Activated CD4-positive, alpha-beta T cell treated with anti-CD3 and anti-CD28 coated beads, Interleukin-2, amount 50 U/mL, for 16 hours (primary cell): Measurements from ENCODE around the gene USP3.
"Not testable (repeated sequence)": the region's sequence is repeated elsewhere in the genome, so short reads cannot be mapped to it uniquely, and the experiment has no call there.

Experiments
- DNase-seq: peaks from one replicate; pipeline ENCODE4 v3.0.0-alpha.2; 2020

The USP3 gene

DNA sequence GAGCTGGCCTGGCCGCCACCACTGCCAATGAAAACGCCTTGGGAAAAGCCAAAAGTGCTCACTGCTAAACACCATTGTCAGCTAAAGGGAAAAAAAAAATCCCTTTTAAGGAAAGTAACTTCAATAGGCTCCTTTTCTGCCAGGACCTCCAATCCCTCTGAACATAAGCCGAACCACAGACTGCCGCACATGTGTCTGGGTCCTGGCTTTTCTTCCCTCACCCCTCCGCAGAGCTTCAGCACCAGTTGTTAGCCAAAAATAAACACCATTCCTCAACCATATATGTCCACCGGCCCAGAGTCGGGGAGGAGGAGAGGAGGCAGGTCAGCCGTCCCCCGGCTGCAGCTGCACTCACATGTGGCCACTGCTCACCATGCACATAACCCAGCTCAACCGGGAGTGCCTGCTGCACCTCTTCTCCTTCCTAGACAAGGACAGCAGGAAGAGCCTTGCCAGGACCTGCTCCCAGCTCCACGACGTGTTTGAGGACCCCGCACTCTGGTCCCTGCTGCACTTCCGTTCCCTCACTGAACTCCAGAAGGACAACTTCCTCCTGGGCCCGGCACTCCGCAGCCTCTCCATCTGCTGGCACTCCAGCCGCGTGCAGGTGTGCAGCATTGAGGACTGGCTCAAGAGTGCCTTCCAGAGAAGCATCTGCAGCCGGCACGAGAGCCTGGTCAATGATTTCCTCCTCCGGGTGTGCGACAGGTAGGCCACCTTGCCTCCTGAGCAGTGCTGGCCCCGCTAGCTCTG, 92.8 kb downstream of the USP3 start, which contains the start of gene FBXL22:
TSS of gene FBXL22 (plus strand) at position 350 of the 753 bp plus-strand sequence. CDS start at position 356, 6 bp downstream.
- DNase-seq = no peak

DNA sequence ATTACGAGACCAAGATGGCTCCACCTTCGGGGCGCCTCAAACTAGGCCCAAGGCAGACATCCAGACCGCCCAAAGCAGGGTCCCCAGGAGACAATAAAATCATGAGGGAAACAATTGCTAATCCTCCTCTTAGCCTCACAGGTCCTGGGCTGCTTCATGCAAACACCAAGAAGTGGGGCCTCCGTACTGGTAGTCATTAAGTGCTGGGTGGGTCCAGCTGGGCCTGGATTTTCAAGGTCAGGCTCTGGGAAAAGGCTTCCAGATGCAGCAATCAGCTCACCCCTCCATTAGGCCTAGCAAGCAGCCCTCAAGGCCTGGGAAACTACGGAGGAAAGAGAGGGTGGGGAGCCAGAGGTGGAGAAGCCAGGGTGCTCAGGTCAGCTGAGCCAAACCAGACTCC, 93.4 kb downstream of the USP3 start:
- DNase-seq = no peak

DNA sequence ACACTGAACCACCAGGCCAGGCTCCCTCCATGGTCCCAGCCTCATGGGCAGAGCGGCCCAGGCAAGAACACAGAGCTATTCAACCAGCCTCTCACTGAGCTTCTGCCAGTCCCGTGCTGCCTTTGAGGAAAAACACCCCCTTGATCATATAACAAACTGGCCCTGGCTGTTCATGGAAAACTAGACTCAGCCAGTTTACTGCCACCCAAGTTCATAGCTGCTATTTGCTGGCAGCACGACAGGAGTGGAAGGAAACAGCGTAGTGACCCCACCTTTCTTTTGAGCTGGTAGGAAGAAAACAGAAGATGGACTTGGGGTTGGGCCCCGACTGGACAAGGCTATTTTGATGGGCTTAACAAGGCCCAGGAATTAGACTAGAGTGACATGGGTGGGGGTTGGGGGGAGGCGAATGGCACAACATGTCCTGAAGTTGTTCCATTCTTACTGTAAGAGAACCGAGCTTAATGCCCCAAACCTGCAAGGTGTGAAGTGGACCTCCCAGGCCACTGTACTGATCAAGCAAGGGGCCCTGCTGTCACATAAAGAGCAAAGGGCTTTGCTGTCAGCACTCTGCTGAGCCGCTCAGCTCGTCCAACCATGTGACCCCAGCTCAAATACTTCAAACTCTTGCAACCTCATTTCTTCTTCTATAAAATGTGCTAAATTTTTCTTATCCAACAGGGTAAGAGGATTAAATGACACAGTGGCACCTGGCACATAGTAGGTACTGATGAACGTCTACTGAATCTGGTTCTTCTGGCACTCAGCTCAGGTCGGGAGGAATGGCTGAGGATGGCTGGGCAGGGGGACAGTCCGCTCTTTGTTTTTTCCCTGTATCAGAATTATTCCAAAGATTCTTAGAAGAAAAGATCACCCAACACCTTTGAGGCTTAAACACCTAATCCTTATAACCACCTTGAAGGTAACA, 94.3 kb downstream of the USP3 start:
- DNase-seq = no peak

DNA sequence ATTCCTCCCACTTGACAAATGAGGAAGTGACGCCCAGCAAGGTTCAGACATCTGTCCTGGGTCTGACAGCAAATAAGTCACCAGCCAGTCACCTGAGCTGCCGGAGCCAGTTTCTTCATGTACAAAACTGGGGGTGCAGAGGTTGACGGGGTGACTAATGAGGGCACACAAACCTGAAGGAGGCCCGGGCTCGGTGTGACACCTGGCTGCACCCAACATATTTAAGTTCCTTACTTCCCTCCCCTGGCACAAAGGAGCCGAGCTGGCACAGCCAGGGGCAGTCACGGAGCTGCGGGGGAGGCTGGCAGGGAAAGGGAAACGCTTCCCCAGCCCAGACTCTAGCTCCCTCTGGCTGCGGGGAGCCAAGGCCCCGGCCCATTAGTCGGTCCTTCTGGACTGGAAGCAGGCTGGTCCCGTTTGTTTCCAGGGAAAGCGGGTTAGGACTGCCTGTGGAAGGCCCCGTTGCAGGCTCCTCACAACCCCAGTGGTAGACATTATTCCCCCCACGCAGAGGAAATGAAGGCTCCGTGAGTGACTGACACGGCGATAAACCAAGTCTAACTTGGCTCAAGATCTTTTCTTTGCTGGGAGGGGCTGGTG, 95.1 kb downstream of the USP3 start:
- no peak for DNase-seq

DNA sequence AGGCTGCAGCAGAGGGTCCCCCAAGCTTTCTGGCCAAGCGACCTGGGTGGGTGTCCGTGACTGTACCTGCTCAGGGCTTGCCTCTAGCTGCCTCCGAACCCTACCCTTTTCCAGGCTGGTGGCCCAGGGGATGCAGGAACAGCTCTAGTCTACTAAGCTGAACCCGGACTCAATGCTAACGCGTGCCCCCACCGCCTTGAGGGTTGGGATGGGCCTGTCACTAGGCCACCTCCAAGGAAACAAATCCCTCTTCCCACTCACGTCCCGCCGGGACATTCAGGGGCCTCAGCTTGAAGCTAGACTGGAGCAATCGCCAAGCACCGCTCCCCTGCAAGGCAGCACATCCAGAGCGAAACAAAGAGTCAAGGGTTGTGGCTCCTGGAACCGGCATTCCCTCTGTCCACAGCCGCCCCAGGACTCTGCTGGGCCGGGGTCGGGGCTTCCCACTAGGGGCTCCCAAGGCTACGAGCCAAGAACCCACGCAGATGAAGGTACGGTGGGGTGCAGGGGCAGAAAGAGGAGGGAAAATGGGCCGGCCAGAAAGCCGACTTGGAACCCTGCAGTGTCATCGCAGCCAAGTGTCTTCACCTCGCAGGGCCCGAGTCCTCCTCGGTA, 95.7 kb downstream of the USP3 start:
- DNase-seq = no peak

DNA sequence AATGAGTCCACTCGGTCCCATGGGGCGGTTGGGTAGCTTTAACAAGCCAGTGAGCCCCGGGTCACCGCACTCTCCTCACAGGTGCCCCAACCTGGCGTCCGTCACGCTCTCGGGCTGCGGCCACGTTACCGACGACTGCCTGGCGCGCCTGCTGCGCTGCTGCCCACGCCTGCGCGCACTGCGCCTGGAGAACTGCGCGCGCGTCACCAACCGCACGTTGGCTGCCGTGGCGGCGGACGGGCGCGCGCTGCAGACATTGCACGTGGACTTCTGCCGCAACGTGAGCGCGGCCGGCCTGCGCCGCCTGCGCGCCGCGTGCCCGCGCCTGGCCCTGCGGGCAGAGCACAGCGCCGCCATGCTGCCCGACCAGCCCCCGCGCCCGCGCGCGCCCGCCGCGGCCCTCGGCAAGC, 96.2 kb downstream of the USP3 start:
- DNase-seq = peak; percentile 93

DNA sequence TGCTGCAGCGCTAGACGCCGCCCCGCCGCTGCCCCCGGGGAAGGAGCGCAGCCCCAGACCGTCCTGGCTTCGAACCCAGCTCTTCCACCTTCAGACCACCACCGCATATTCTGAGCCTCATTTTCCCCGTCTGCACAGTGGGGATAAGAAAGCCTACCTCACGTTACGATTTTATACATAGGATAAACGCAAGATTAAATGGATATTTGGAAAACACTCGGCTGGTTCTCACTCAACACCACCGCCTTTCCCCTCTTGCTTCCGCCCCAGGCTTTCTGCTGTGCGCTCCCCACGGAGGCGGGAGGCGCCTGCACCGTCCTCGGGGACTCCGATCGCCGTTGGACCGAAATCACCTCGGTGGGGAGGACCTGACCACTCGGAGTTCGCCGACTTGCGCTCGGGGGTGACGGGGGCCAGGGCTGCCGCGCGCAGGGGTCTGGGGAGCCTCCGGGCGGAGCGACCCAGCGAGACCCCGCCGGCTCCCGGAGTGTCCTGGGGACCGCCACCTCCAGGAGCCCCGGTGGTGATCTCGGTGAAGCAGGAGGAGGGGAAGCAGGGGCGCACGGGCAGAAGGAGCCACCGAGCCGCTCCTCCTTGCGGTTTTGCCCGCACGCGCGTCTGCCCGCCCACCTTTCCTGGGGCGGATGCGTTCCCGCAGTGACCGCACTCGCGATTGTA, 96.8 kb downstream of the USP3 start:
- peak; percentile 47 for DNase-seq

DNA sequence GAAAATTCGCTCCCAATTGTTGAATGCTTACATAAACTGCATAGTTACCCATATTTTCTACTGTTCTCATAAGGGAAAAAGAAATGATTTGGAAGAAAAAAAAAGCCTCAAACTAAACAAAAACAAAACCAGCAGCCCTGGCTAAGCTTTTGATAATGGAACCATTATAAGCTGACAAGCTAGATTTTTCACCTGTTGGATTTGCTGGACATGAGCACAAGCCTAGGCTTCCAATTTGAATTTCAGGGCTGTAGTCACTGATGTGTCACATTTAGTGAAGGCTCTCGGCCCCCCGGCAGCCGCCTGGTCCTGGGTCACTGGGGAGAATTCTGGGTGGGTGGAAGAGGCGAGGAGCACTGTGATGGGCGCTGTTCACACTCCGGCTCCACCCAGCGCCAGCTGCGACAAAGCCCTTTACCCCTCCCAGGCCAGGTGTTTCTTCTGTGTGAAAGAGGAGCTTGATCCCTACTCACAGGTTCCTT, 97.4 kb downstream of the USP3 start:
- DNase-seq = no peak

DNA sequence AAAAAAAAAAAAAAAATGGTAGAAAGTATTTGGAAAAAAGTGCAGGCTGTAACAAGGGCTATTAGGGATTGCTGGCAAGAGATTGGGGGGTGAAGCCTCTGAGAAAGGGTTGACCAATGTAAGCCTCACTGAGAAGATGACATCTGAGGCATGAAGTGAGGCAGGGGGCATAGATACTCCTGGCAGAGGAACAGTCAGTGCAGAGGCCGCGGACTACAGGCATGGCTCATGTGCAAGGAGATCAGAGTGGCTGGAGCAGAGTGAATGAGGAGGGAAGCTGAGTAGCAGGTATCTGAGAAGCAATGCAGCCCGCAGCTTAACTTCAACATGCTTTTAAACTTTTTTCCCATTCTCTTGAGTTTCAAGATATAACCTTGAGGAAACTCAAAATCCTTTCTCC, 98.2 kb downstream of the USP3 start:
- DNase-seq = no peak

DNA sequence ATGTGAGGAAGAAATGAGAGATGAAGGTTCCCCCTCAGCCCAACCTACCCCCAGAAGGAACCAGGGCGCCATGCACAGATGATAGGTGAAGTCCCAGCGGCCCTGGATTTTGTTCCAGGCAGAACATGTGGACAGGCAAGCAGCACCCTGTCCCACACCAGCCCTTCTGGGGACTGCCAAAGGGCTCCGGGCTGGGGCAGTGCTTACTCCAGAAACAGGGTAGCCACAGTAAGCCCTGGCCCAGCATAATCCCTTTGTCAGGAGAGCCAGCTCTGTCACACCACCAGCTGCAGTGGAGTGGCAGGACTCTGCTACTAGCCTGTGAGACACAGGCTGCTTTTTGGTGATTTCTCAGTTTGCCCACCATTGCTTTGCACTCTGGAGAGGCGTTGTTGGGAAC, 99.1 kb downstream of the USP3 start:
- no peak for DNase-seq

DNA sequence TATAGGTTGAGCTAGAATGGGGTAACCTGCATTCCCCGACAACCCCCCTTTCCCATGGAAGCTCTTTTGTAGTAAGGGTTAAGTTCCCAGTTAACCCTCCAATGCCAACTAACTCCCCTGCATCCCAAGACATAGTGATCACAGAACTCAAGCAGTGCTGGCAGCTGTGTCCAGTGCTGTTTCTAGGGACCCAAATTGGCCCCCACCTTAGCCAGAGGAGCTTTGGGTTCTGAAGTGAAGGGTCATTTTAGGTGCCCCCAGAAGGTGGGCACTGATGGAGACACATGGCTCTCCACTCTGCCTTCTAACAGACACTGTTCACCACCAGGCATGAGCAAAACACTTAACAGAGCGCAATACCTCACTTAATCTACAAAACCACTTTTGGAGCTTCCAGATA, 99.9 kb downstream of the USP3 start:
- DNase-seq = no peak

DNA sequence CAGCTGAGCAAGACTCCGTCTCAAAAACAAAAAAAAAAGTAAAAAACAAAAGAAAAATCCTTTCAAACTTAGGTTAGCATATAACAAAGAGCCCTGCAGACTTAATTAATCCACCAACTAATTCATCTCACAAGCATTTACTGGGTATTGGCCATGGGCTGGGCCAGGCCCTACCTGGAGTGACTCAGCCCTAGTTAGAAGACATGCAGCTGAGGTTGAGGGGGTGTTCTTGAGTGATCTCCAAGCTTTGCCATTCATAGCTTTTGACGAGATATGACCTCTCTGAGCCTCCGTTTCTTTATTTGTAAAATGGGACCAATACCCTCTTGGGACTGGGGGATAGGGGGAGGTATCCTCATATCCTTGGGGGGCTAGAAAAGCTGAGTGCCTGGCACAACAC, 100.6 kb downstream of the USP3 start:
- DNase-seq = no peak

DNA sequence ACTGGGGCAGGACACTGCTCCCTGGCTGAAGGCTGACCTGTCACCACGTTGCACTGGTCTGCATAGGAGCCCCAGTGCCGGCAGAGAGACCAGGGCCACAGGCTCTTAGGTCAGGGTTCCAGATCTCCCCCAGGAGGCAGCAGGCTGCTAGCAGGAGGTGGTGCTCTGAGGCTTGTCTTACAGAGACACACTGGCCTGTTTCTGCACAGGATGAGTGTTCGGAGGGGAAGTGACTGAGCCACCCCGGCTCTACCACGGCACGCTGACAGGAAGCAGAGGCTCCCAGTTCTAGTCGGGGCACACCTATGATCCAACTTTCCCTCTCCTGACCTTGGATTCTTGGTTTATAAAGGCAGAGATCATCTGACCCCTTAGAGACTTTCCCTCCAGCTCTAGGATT, 101.4 kb downstream of the USP3 start:
- peak; percentile 85 for DNase-seq

DNA sequence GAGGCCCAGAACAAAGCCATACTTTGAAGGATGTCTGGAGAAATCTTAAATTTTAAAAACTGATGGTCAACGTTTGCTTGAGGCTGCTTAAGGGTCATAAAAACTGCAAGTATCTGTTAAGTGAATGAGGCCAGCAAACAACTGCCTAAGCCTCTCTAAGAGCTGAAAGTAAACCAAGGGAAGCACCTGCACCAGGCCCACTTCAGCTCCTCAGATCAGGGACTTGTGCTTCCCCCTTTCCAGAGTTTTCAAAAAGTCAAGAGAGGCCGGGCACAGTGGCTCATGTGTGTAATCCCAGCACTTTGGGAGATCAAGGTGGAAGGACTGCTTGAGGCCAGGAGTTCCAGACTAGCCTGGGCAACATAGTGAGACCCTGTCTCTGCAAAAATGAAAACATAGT, 101.9 kb downstream of the USP3 start:
- DNase-seq = no peak

DNA sequence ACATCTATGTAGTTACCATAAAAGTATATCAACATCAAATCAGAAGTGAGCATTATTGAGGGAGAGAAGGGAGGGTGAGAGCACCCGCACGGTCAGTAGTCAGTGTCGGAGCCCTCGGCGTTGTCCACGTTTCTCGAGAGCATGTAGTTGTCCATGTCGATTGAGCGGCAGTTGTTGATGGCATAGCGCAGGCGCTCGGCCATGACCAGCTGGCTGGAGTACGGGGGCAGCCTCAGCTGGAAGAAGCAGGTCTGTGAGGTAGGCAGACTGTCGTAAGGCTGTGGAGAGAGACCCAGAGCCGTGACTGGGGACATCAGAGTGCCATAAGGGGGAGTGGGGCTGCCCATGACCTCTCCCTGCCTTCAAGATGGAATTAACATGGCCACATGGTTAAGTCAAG, 104.6 kb downstream of the USP3 start:
- DNase-seq = no peak

DNA sequence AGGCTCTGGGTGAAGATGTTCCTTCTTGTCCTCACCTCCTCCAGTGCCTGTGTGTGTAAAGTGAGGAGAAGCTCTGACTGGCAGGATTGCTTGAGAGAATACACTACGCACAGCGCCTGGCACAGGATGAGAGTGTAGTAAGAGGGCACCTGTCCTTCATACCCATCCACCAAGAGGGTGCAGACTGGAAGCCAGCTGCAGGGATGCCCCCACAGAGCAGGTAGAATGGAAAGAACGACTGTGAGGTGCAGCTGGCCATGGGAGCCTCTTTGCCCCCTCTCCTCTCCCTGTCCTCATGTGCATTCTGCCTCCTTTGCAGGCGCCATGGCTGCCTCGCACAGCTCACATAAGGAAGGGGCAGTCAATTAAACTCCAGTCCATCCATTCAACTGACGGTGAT, 105.1 kb downstream of the USP3 start:
- DNase-seq = no peak

DNA sequence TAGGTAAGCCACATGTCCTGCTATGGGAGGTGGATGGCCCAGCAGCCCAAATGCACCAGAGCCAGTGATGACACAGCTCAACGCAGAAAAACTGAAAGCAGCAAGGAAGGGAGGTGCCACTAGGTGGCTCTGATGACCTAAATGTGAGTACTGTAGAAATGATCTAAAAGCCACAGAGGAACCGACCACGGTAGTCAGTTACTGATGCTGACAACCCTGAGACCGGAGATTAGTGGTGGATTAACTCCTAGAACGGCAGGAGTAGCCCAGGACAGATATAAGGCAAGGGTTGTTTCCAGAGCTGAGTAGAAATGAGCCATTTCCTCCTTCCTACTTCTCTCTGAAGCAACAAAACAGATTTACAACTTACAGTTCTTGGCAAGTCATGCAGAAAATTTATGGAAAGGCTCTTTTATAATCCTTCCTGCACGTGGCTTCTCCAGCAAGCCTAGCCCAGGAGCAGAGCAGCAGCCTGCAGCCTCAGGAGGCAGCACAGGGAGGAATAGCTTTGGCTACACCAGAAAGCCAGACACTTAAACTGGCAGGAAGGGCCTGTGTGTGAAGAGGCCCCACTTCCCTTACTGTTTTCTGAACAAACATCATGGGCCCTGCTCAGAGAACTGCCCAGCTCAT, 105.9 kb downstream of the USP3 start:
- DNase-seq = peak; percentile 91

DNA sequence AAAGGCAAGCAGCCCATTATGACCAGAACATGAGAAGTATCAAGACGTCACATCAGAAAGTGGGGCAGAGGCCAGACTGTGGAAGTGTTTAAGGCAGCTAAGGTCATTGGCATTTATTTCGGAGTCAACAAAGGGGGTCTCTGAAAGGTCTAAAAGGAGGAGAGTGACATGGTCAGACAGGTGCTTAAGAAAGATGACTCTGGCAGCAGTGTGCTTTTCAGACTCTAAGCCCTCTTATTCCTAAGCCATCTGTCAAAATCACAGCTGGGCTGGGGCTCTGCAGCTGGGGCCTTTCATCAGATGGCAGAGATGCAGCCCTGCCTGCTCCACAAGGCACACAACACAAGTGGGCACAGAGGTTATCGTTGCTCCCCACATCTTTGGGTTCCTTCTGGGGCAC, 106.8 kb downstream of the USP3 start:
- no peak for DNase-seq

DNA sequence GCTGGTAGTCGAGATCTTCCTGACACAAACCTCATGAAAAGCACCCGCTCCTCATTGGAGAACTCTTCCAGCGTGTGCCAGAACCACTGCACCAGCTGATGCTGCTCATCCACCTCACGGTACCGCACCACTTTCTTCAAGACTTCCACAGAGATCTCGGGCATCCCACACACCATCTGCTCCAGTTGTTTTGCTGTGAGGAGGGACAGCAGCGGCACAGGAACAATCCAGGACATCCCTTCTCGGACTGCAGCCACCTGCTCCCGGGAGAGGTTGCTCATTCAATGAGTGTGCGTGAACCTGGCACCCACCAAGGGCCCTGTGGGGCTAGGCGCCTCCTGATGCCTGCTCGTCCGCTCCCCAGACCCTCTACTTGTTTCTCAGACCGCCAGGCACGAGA, 107.9 kb downstream of the USP3 start:
- DNase-seq = no peak

DNA sequence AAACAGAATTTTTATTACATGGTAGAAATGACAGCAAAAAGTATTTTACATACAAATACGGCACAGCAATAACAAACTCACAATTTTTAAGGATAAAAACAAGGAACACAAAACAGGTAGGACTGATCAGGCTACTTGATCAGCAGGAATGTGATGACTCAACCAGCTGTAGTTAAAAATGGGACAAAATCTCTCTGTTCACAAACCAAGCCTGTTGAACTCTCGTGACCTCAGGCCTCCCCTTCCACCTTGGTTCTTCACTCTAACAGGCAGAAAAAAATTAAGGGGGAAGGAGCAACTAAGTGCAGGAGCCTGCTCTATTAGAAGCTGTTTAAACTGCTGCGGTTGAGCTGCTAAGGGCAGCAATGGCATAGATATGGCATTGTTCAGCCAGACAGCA, 111.5 kb downstream of the USP3 start:
- no peak for DNase-seq

DNA sequence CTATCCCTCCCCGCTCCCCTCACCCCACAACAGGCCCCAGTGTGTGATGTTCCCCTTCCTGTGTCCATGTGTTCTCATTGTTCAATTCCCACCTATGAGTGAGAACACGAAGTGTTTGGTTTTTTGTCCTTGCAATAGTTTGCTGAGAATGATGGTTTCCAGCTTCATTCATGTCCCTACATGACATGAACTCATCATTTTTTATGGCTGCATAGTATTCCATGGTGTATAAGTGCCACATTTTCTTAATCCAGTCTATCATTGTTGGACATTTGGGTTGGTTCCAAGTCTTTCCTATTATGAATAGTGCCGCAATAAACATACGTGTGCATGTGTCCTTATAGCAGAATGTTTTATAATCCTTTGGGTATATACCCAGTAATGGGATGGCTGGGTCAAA, 112.8 kb downstream of the USP3 start:
- DNase-seq = not testable (repeated sequence)

DNA sequence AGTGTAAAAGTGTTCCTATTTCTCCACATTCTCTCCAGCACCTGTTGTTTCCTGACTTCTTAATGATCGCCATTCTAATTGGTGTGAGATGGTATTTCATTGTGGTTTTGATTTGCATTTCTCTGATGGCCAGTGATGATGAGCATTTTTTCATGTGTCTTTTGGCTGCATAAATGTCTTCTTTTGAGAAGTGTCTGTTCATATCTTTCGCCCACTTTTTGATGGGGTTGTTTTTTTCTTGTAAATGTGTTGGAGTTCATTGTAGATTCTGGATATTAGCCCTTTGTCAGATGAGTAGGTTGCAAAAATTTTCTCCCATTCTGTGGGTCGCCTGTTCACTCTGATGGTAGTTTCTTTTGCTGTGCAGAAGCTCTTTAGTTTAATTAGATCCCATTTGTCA, 113.2 kb downstream of the USP3 start:
- DNase-seq = not testable (repeated sequence)
